HEK293 (cell line): ENCODE data around the gene MDM2.

Source experiments
- CTCF ChIA-PET: fragments of 350-600 bp; formaldehyde crosslinking; extraction: SDS; loops from one replicate; lab custom pipeline; 2021; ENCODE audit warnings: antibody characterized with exemption; lab: Yijun Ruan, JAX
- POLR2A ChIA-PET: fragments of 300-600 bp; formaldehyde crosslinking; extraction: SDS; loops from one replicate; lab custom pipeline; 2020; ENCODE audit warnings: antibody characterized with exemption, inconsistent platforms; lab: Yijun Ruan, JAX
- H3K27ac ChIP-seq: fragments of 200-500 bp; sonication (Bioruptor generic); 2 replicates; pipeline ENCODE4 v1.5.1; 2014; ENCODE audit warnings: low read depth, low read length, control low read depth, inconsistent platforms; ENCODE audit errors: extremely low read depth
- H3K36me3 ChIP-seq, 2 experiments: fragments of 200-500 bp in 1 of 2; sonication (Bioruptor generic) in 1 of 2; 1 replicate in 1 of 2; 2 replicates in 1 of 2; pipeline ENCODE4 v1.5.1; 2014 to 2017; ENCODE audit warnings: inconsistent platforms in 2 of 2, low read length in 2 of 2; ENCODE audit not compliant: control insufficient read depth in 2 of 2, insufficient read depth in 1 of 2
- H3K4me1 ChIP-seq: fragments of 200-500 bp; sonication (Bioruptor generic); 2 replicates; pipeline ENCODE4 v1.5.1; 2014; ENCODE audit warnings: mild to moderate bottlenecking, low read length, inconsistent platforms; ENCODE audit not compliant: control insufficient read depth, insufficient read depth
- H3K4me3 ChIP-seq: 2 replicates; pipeline ENCODE4 v1.5.1; 2011; ENCODE audit warnings: low read depth, mild to moderate bottlenecking, control low read depth, low read length, moderate library complexity
- H3K9me3 ChIP-seq: fragments of 200-500 bp; sonication (Bioruptor generic); 2 replicates; pipeline ENCODE4 v1.5.1; 2014; ENCODE audit warnings: low read depth, low read length, inconsistent platforms; ENCODE audit not compliant: control insufficient read depth, insufficient read depth
- CTCF ChIP-seq: fragments of 450-650 bp; formaldehyde crosslinking; IDR thresholded peaks from 2 replicates; pipeline ENCODE4 v1.5.1; 2016; ENCODE audit warnings: missing biosample characterization, missing genetic modification characterization
- ELK4 ChIP-seq: IDR thresholded peaks from 2 replicates; pipeline ENCODE4 v1.6.1; 2011; ENCODE audit warnings: mild to moderate bottlenecking, low read depth, low read length, borderline replicate concordance
- KLF16 ChIP-seq: fragments of 450-650 bp; formaldehyde crosslinking; IDR thresholded peaks from 2 replicates; pipeline ENCODE4 v1.5.1; 2017; ENCODE audit warnings: missing biosample characterization, missing genetic modification characterization
- KLF17 ChIP-seq: fragments of 450-650 bp; formaldehyde crosslinking; IDR thresholded peaks from 2 replicates; pipeline ENCODE4 v1.5.1; 2016; ENCODE audit warnings: missing biosample characterization, missing genetic modification characterization
- MYNN ChIP-seq: fragments of 450-650 bp; formaldehyde crosslinking; IDR thresholded peaks from 2 replicates; pipeline ENCODE4 v1.5.1; 2016; ENCODE audit warnings: missing biosample characterization, missing genetic modification characterization, borderline replicate concordance
- PRDM1 ChIP-seq: fragments of 450-650 bp; formaldehyde crosslinking; IDR thresholded peaks from 2 replicates; pipeline ENCODE4; 2016; ENCODE audit warnings: missing biosample characterization, missing genetic modification characterization
- PRDM6 ChIP-seq: fragments of 450-650 bp; formaldehyde crosslinking; IDR thresholded peaks from 2 replicates; pipeline ENCODE4 v1.5.1; 2017; ENCODE audit warnings: missing biosample characterization, missing genetic modification characterization
- SCRT2 ChIP-seq: fragments of 450-650 bp; formaldehyde crosslinking; IDR thresholded peaks from 2 replicates; pipeline ENCODE4 v1.5.1; 2016; ENCODE audit warnings: missing biosample characterization, missing genetic modification characterization
- SP3 ChIP-seq: fragments of 450-650 bp; formaldehyde crosslinking; IDR thresholded peaks from 2 replicates; pipeline ENCODE4 v1.5.1; 2016; ENCODE audit warnings: missing biosample characterization, missing genetic modification characterization
- ZBTB8A ChIP-seq: fragments of 450-650 bp; formaldehyde crosslinking; IDR thresholded peaks from 2 replicates; pipeline ENCODE4 v1.5.1; 2016; ENCODE audit warnings: missing biosample characterization, missing genetic modification characterization
- ZIC2 ChIP-seq: fragments of 450-650 bp; formaldehyde crosslinking; IDR thresholded peaks from 2 replicates; pipeline ENCODE4 v1.5.1; 2016; ENCODE audit warnings: missing biosample characterization, missing genetic modification characterization
- ZNF10 ChIP-seq: fragments of 450-650 bp; formaldehyde crosslinking; IDR thresholded peaks from 2 replicates; pipeline ENCODE4 v1.5.1; 2017; ENCODE audit warnings: missing biosample characterization, missing genetic modification characterization
- ZNF133 ChIP-seq: fragments of 450-650 bp; formaldehyde crosslinking; IDR thresholded peaks from 2 replicates; pipeline ENCODE4 v1.5.1; 2016; ENCODE audit warnings: missing biosample characterization, missing genetic modification characterization
- ZNF175 ChIP-seq: fragments of 450-650 bp; formaldehyde crosslinking; IDR thresholded peaks from 2 replicates; pipeline ENCODE4 v1.5.1; 2016; ENCODE audit warnings: missing biosample characterization, missing genetic modification characterization
- ZNF184 ChIP-seq: fragments of 450-650 bp; IDR thresholded peaks from 2 replicates; pipeline ENCODE4 v1.5.1; 2018; ENCODE audit warnings: missing biosample characterization, mild to moderate bottlenecking, missing genetic modification characterization
- ZNF354C ChIP-seq: fragments of 450-650 bp; formaldehyde crosslinking; IDR thresholded peaks from 2 replicates; pipeline ENCODE4 v1.5.1; 2016; ENCODE audit warnings: missing biosample characterization, missing genetic modification characterization, low read depth, borderline replicate concordance
- ZNF423 ChIP-seq: fragments of 450-650 bp; formaldehyde crosslinking; IDR thresholded peaks from 2 replicates; pipeline ENCODE4 v1.5.1; 2016; ENCODE audit warnings: missing biosample characterization, missing genetic modification characterization
- ZNF514 ChIP-seq: fragments of 450-650 bp; formaldehyde crosslinking; IDR thresholded peaks from 2 replicates; pipeline ENCODE4 v1.5.1; 2016; ENCODE audit warnings: missing biosample characterization, missing genetic modification characterization
- ZNF548 ChIP-seq: fragments of 450-650 bp; formaldehyde crosslinking; IDR thresholded peaks from 2 replicates; pipeline ENCODE4 v1.5.1; 2016; ENCODE audit warnings: missing biosample characterization, missing genetic modification characterization
- ZNF768 ChIP-seq: fragments of 450-650 bp; formaldehyde crosslinking; IDR thresholded peaks from 2 replicates; pipeline ENCODE4 v1.5.1; 2018; ENCODE audit warnings: missing biosample characterization, mild to moderate bottlenecking, missing genetic modification characterization
- ZNF785 ChIP-seq: fragments of 450-650 bp; formaldehyde crosslinking; IDR thresholded peaks from 2 replicates; pipeline ENCODE4 v1.5.1; 2016; ENCODE audit warnings: missing biosample characterization, missing genetic modification characterization

Gene MDM2

GRCh38 chr12:68796399-68796798 lies 11.6 kb upstream of the MDM2 start:
- ChIA-PET CTCF (no interaction called here), POLR2A (no interaction called here)
- no peaks in the 10 kb centered on the region for H3K9me3 ChIP-seq
- no peaks in the 10 kb centered on the region for H3K4me1 ChIP-seq
- no peaks in the 10 kb centered on the region for H3K36me3 ChIP-seq
- no peak overlapping the region for H3K4me3 ChIP-seq
- TF ChIP-seq CTCF (tag by site-specific recombination) (no peak), SCRT2 (tag by site-specific recombination) (peak; percentile 64)
- H3K27ac ChIP-seq = no peak overlapping the region

- ChIA-PET POLR2A (interaction anchor here (1.4 kb wide), 1 partner anchor 10 kb away, joined by 4 read pairs; no protein-coding TSS in a partner anchor), CTCF (interaction anchor here (0.6 kb wide), 1 partner anchor 16 kb away, joined by 3 read pairs; no protein-coding TSS in a partner anchor)
- Histone ChIP-seq H3K4me3 (no peak overlapping the region), H3K36me3 (no peaks in the 10 kb centered on the region), H3K4me1 (no peaks in the 10 kb centered on the region), H3K27ac (no peak overlapping the region), H3K9me3 (no peaks in the 10 kb centered on the region)
- TF ChIP-seq ZBTB8A (tag by site-specific recombination) (no peak), ZNF423 (tag by site-specific recombination) (no peak), ZNF175 (tag by site-specific recombination) (no peak), MYNN (tag by site-specific recombination) (no peak), ELK4 (no peak), PRDM1 (tag by site-specific recombination) (no peak), ZNF548 (tag by site-specific recombination) (no peak), ZNF10 (tag by site-specific recombination) (no peak), ZNF184 (no peak), CTCF (tag by site-specific recombination) (no peak), ZNF785 (tag by site-specific recombination) (no peak), ZNF768 (tag by site-specific recombination) (no peak), KLF16 (tag by site-specific recombination) (no peak), KLF17 (tag by site-specific recombination) (no peak), ZNF354C (tag by site-specific recombination) (no peak), PRDM6 (tag by site-specific recombination) (no peak), ZIC2 (no peak), ZNF133 (tag by site-specific recombination) (no peak), ZNF514 (no peak), SP3 (no peak)
Measured at GRCh38 chr12:68798882-68799234, 9.1 kb upstream of the MDM2 start.
